K562 (cell line): ENCODE results near the gene TCF12. TPM values are rescaled to one million over a fixed set of nuclear protein-coding genes. Genes with fewer than 3 reads are reported as not detected.

Experiments used
- ATAC-seq: fragments of 200-7000 bp; cut with Tn5 transposase; 3 replicates; pipeline ENCODE4 v1.9.1; 2020; ENCODE audit warnings: moderate library complexity
- BruUV-seq: library from RNA; stranded (reverse); fragments of 400-500 nt; replicated peaks from 2 replicates; lab custom pipeline; 2021; lab: Mats Ljungman, UMichigan
- CTCF ChIA-PET: fragments of 300-600 bp; formaldehyde crosslinking; extraction: SDS; loops from one replicate; lab custom pipeline; 2021; ENCODE audit warnings: low intra/inter-chr PET ratio; lab: Yijun Ruan, JAX
- POLR2A ChIA-PET: fragments of 300-600, 350-650 bp; sonication (Branson Sonifier 250); formaldehyde crosslinking; extraction: SDS; loops from one replicate; lab custom pipeline; 2021; ENCODE audit warnings: antibody characterized with exemption, inconsistent platforms; lab: Yijun Ruan, JAX
- DNase-seq, 4 experiments: peaks; one replicate each; pipeline versions ENCODE4 v3.0.0 to v3.0.0-alpha.2; 2011 to 2018; ENCODE audit warnings: low spot score in 3 of 4, mixed read lengths in 3 of 4; ENCODE audit errors: extremely low read depth in 1 of 4
- FAIRE-seq: peaks from 2 replicates; lab custom pipeline; 2011; peaks lifted over from hg19 to GRCh38; lab: Jason Lieb, UNC
- H2AFZ ChIP-seq: 2 replicates; pipeline ENCODE4 v1.6.0; 2011; ENCODE audit warnings: low read depth, low read length, control low read depth, inconsistent platforms
- H3K27ac ChIP-seq: fragments of 200-600 bp; 3 replicates; pipeline ENCODE4 v1.8.0; 2011; ENCODE audit warnings: low read depth, mild to moderate bottlenecking, control low read depth, inconsistent platforms, low read length, moderate library complexity, mixed read lengths; ENCODE audit errors: extremely low read depth
- H3K27me3 ChIP-seq, 2 experiments: fragments of 300-600 bp in 1 of 2; 2 replicates in 1 of 2; 3 replicates in 1 of 2; pipeline versions ENCODE4 v1.6.0 to v1.8.0; 2011; ENCODE audit warnings: inconsistent platforms in 2 of 2, low read length in 2 of 2, mild to moderate bottlenecking in 1 of 2, mixed read lengths in 1 of 2, moderate library complexity in 1 of 2; ENCODE audit not compliant: control insufficient read depth in 2 of 2, insufficient read depth in 2 of 2
- H3K36me3 ChIP-seq: fragments of 300-600 bp; 3 replicates; pipeline ENCODE4 v1.8.0; 2011; ENCODE audit warnings: mild to moderate bottlenecking, low read length, inconsistent platforms; ENCODE audit not compliant: control insufficient read depth, insufficient read depth
- H3K4me1 ChIP-seq, 2 experiments: fragments of 200-600 bp in 1 of 2; replicated peaks in 1 of 2; 2 replicates in 1 of 2; 3 replicates in 1 of 2; pipeline versions ENCODE4 v1.5.1 to v1.8.0; 2011; ENCODE audit warnings: inconsistent platforms in 2 of 2, low read length in 2 of 2, mild to moderate bottlenecking in 1 of 2, mixed read lengths in 1 of 2, moderate library complexity in 1 of 2; ENCODE audit not compliant: control insufficient read depth in 2 of 2, insufficient read depth in 2 of 2
- H3K4me2 ChIP-seq: 2 replicates; pipeline ENCODE4 v1.6.1; 2011; ENCODE audit warnings: low read length, control low read depth, inconsistent platforms, mixed read lengths; ENCODE audit not compliant: insufficient read depth
- H3K4me3 ChIP-seq: fragments of 200-600 bp; sonication (generic), shearing (Covaris generic); 2 replicates; pipeline ENCODE4 v1.5.1; 2016; ENCODE audit warnings: control low read depth, inconsistent platforms
- H3K79me2 ChIP-seq: fragments of 200-600 bp; 3 replicates; pipeline ENCODE4 v1.8.0; 2011; ENCODE audit warnings: low read length, inconsistent platforms; ENCODE audit not compliant: control insufficient read depth, insufficient read depth
- H3K9ac ChIP-seq, 2 experiments: 2 replicates each; pipeline versions ENCODE4 v1.6.0 to v1.6.1; 2011; ENCODE audit warnings: low read depth in 2 of 2, low read length in 2 of 2, control low read depth in 1 of 2, inconsistent platforms in 1 of 2, mild to moderate bottlenecking in 1 of 2, mixed read lengths in 1 of 2; ENCODE audit not compliant: insufficient read depth in 1 of 2
- H3K9me1 ChIP-seq: one replicate; pipeline ENCODE4 v1.6.0; 2011; ENCODE audit warnings: inconsistent platforms, mild to moderate bottlenecking, low read length, moderate library complexity; ENCODE audit not compliant: control insufficient read depth, insufficient read depth
- H3K9me3 ChIP-seq: replicated peaks from 2 replicates; pipeline ENCODE4 v1.5.1; 2011; ENCODE audit warnings: low read depth, low read length, inconsistent platforms; ENCODE audit not compliant: control insufficient read depth, insufficient read depth
- H4K20me1 ChIP-seq: replicated peaks from 2 replicates; pipeline ENCODE4 v1.6.1; 2011; ENCODE audit warnings: low read length, inconsistent platforms, mixed read lengths; ENCODE audit not compliant: control insufficient read depth, insufficient read depth
- CHCHD3 ChIP-seq: fragments of 250-450 bp; sonication (Bioruptor Pico); IDR thresholded peaks from 2 replicates; pipeline ENCODE4 v2.1.2; 2022; ENCODE audit warnings: mild to moderate bottlenecking
- EGR1 ChIP-seq: fragments of 450-650 bp; conservative IDR thresholded peaks from 2 replicates; pipeline ENCODE4 v1.6.1; 2017; ENCODE audit warnings: mild to moderate bottlenecking
- ELF2 ChIP-seq: fragments of 250-450 bp; sonication (Bioruptor Pico); IDR thresholded peaks from 2 replicates; pipeline ENCODE4 v1.5.0; 2021; ENCODE audit warnings: mild to moderate bottlenecking
- FIP1L1 ChIP-seq: fragments of 200-400 bp; formaldehyde crosslinking; IDR thresholded peaks from 2 replicates; pipeline ENCODE4 v1.6.1; 2018; ENCODE audit warnings: mild to moderate bottlenecking, low read depth, low read length; ENCODE audit not compliant: poor library complexity, severe bottlenecking
- FUS ChIP-seq: fragments of 200-400 bp; formaldehyde crosslinking; optimal IDR thresholded peaks from 2 replicates; pipeline ENCODE3; 2017; ENCODE audit warnings: low read depth, low read length
- HLTF ChIP-seq: fragments of 450-650 bp; IDR thresholded peaks from 2 replicates; pipeline ENCODE4 v1.6.1; 2016
- NFE2 ChIP-seq: IDR thresholded peaks from 2 replicates; pipeline ENCODE4 v1.6.1; 2014; ENCODE audit warnings: antibody characterized with exemption, low read depth
- PML ChIP-seq: IDR thresholded peaks from 2 replicates; pipeline ENCODE4 v1.6.1; 2012; ENCODE audit warnings: low read length, inconsistent platforms
- SIX5 ChIP-seq, 2 experiments: IDR thresholded peaks; 2 replicates each; pipeline ENCODE4 v1.6.1; 2011; ENCODE audit warnings: low read length in 2 of 2, borderline replicate concordance in 1 of 2, low read depth in 1 of 2, mild to moderate bottlenecking in 1 of 2, moderate library complexity in 1 of 2; ENCODE audit not compliant: insufficient read depth in 1 of 2
- SRF ChIP-seq, 2 experiments: fragments of 250-450, 450-650 bp in 1 of 2; sonication (Bioruptor Pico) in 1 of 2; sonication (generic) in 1 of 2; formaldehyde crosslinking; IDR thresholded peaks; 2 replicates each; pipeline versions ENCODE4 v1.5.0 to v1.5.1; 2020 to 2022; ENCODE audit warnings: mild to moderate bottlenecking in 1 of 2, missing genetic modification reagents in 1 of 2
- ZNF184 ChIP-seq: sonication (generic); formaldehyde crosslinking; IDR thresholded peaks from 2 replicates; pipeline ENCODE4 v1.5.0; 2020; ENCODE audit warnings: missing genetic modification reagents
- ZNF316 ChIP-seq: fragments of 450-650 bp; IDR thresholded peaks from 2 replicates; pipeline ENCODE4 v1.6.1; 2016
- WGBS: fragments of 100-300 bp; shearing (Covaris generic); methylation state at CpG from one replicate; pipeline ENCODE4 v1.1.6; 2016; ENCODE audit warnings: low coverage, mixed read lengths; ENCODE audit not compliant: insufficient coverage; ENCODE audit errors: missing lambda C conversion rate; 5-methylcytosine and 5-hydroxymethylcytosine counted together
- in situ Hi-C: fragments of 300-500 bp; cut with MboI; formaldehyde crosslinking; loops from 4 replicates; pipeline ENCODE4 v1.15.0; 2018; ENCODE audit warnings: inconsistent platforms, mixed read lengths
- intact Hi-C: fragments of 100-400 bp; cut with micrococcal nuclease; formaldehyde crosslinking; loops from 2 replicates; pipeline ENCODE4 v1.14.2; 2022
- polyA plus RNA-seq, 8 experiments: library from polyadenylated mRNA; depleted of rRNA in 4 of 8; stranded (reverse) in 5 of 8; unstranded in 3 of 8; fragments of >200 nt; fragmentation: Nextera tagmentation in 2 of 8; fragmentation: Illumina TruSeq in 1 of 8; extraction: Ambion mirVana in 2 of 8; extraction: Trizol in 1 of 8; gene quantifications; 2 replicates each; pipeline versions ENCODE4 v1.2.1 to v1.2.3, GENCODE V29; 2011 to 2014; ENCODE audit warnings: inconsistent platforms in 1 of 8, missing spikeins in 1 of 8
- total RNA-seq, 7 experiments: library from RNA; depleted of rRNA in 6 of 7; stranded (reverse); fragments of >200 nt in 6 of 7; fragmentation: Illumina TruSeq in 2 of 7; extraction: Trizol in 2 of 7; gene quantifications; 2 replicates each; pipeline versions ENCODE4 v1.2.1 to v1.2.3, GENCODE V29; 2011 to 2021; ENCODE audit warnings: low replicate concordance in 1 of 7
- TF ChIP-seq, protein P1 (sequence below): fragments of 250-450 bp; sonication (Bioruptor Pico); IDR thresholded peaks from 2 replicates; pipeline ENCODE4 v1.4.0; 2020; ENCODE audit warnings: mild to moderate bottlenecking, moderate library complexity
- TF ChIP-seq, protein P2 (sequence below): sonication (generic); formaldehyde crosslinking; IDR thresholded peaks from 2 replicates; pipeline ENCODE4 v1.8.0; 2022; ENCODE audit warnings: mild to moderate bottlenecking, missing genetic modification reagents

Gene TCF12
- total and polyA plus RNA-seq, 9 of the 15 experiments (the other 6 are each of a cell fraction or from before 2014, with no cell fraction given), result 10.5 to 132 (median 52.9) TPM

DNA sequence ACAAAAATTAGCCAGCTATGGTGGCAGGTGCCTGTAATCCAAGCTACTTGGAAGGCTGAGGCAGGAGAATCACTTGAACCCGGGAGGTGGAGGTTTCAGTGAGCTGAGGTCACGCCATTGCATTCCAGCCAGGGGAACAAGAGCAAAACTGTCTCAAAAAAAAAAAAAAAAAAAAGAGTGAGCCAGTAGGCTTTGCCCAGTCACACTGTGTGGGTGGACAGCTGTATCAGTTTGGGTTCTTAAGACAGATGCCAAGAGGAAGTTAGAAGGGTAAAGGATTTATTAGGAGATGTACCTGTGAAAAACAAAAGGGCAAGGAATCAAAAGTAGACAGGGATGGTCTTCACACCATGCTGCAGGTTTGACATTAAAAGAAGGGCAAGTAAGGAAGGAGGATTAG is 371.7 kb downstream of the TCF12 start:
- 86% methylated on average over 2 of the region's 2 CpGs for WGBS
- POLR2A ChIA-PET, result interaction anchor here (1.0 kb wide), 1 partner anchor 9 kb away, joined by 3 read pairs; no protein-coding TSS in a partner anchor
- CTCF ChIA-PET, result no interaction called here

DNA sequence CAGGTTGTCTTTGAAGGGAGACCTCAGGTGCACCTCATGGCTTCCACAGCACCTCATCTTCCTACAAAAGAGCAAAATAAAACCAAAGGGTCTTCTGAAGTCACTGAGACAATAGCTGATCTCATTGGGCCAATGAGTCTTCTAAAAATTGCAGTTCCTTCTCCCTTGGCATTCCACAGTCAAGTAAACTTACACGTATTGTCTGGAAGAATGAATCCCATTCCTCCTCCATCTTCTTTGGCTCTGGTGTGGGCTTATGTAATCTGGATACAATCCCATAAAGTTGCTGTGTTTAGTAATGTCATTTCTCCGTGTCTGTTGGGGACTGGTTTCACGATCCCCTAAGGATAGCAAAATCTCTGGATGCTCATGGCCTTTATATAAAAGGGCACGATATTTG is 372.4 kb downstream of the TCF12 start:
- H3K27me3 ChIP-seq, result no peaks in the 10 kb centered on the region
- POLR2A ChIA-PET, result interaction anchor here (0.9 kb wide), 1 partner anchor 24 kb away, joined by 3 read pairs; no protein-coding TSS in a partner anchor
- DNase-seq, result no peak
- no peak overlapping the region for H3K27ac ChIP-seq
- H3K36me3 ChIP-seq, result peaks cover 25% of the 10 kb centered on the region
- in situ Hi-C loops, result no loop called here
- 98% methylated on average over 4 of the region's 4 CpGs for WGBS
- no peak for FAIRE-seq
- H2AFZ ChIP-seq, result no peak overlapping the region
- no peaks in the 10 kb centered on the region for H4K20me1 ChIP-seq
- H3K4me2 ChIP-seq, result no peak overlapping the region
- no peak overlapping the region for H3K4me3 ChIP-seq
- intact Hi-C loops, result no loop called here
- CTCF ChIA-PET, result no interaction called here
- no peaks in the 10 kb centered on the region for H3K79me2 ChIP-seq
- ATAC-seq, result no peak
- H3K9ac ChIP-seq, result no peak overlapping the region
- no TSS peak for BruUV-seq
- H3K4me1 ChIP-seq, result no peaks in the 10 kb centered on the region
- H3K9me1 ChIP-seq, result no peaks in the 10 kb centered on the region
- H3K9me3 ChIP-seq, result no peaks in the 10 kb centered on the region
- TF ChIP-seq ELF2 (CRISPR knock-in tag) (no peak), NFE2 (no peak), SRF (CRISPR knock-in tag; IDR thresholded peaks at IDR 0.05) (no peak), ZNF316 (no peak), CHCHD3 (CRISPR knock-in tag) (no peak), SIX5 (IDR thresholded peaks at IDR 0.05; ENCODE audit: borderline replicate concordance in 1 of 2, insufficient read depth in 1 of 2, low read depth in 1 of 2, low read length in 2 of 2) (no peak), PML (no peak), HLTF (no peak), FIP1L1 (no peak), FUS (no peak)
- TF ChIP-seq, protein P1, sequence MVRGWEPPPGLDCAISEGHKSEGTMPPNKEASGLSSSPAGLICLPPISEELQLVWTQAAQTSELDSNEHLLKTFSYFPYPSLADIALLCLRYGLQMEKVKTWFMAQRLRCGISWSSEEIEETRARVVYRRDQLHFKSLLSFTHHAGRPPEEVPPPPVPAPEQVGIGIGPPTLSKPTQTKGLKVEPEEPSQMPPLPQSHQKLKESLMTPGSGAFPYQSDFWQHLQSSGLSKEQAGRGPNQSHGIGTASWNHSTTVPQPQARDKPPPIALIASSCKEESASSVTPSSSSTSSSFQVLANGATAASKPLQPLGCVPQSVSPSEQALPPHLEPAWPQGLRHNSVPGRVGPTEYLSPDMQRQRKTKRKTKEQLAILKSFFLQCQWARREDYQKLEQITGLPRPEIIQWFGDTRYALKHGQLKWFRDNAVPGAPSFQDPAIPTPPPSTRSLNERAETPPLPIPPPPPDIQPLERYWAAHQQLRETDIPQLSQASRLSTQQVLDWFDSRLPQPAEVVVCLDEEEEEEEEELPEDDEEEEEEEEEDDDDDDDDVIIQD (CRISPR knock-in tag), result no peak
- TF ChIP-seq, protein P2, sequence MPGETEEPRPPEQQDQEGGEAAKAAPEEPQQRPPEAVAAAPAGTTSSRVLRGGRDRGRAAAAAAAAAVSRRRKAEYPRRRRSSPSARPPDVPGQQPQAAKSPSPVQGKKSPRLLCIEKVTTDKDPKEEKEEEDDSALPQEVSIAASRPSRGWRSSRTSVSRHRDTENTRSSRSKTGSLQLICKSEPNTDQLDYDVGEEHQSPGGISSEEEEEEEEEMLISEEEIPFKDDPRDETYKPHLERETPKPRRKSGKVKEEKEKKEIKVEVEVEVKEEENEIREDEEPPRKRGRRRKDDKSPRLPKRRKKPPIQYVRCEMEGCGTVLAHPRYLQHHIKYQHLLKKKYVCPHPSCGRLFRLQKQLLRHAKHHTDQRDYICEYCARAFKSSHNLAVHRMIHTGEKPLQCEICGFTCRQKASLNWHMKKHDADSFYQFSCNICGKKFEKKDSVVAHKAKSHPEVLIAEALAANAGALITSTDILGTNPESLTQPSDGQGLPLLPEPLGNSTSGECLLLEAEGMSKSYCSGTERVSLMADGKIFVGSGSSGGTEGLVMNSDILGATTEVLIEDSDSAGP (CRISPR knock-in tag), result no peak

More for the DNA sequence above, 371.7 kb downstream of the TCF12 start:
- TF ChIP-seq EGR1 (peak; percentile 60), ZNF184 (CRISPR knock-in tag) (no peak)
- no peaks in the 10 kb centered on the region for H3K4me1 ChIP-seq
- no peaks in the 10 kb centered on the region for H3K27me3 ChIP-seq
- no peak overlapping the region for H3K4me3 ChIP-seq
- ATAC-seq (no peak), DNase-seq (no peak), FAIRE-seq (no peak)
- no peaks in the 10 kb centered on the region for H3K79me2 ChIP-seq
- in situ Hi-C loops (no loop called here), intact Hi-C loops (no loop called here)
- H3K36me3 ChIP-seq, result peaks cover 31% of the 10 kb centered on the region
- no peaks in the 10 kb centered on the region for H3K9me3 ChIP-seq
- H4K20me1 ChIP-seq, result no peaks in the 10 kb centered on the region
- H3K4me2 ChIP-seq, result no peak overlapping the region
- no peak overlapping the region for H2AFZ ChIP-seq
- H3K27ac ChIP-seq, result no peak overlapping the region
- H3K9ac ChIP-seq, result no peak overlapping the region
- no TSS peak for BruUV-seq
- no peaks in the 10 kb centered on the region for H3K9me1 ChIP-seq
